22Rv1 (cell line): ENCODE data around the gene MMP20.

ENCODE experiments used
- ZFX ChIP-seq: fragments of 450-650 bp; IDR thresholded peaks from 2 replicates; pipeline ENCODE4 v1.6.1; 2017; ENCODE audit warnings: antibody characterized with exemption, borderline replicate concordance
- TF ChIP-seq, protein P1 (sequence below): fragments of 450-650 bp; IDR thresholded peaks from 2 replicates; pipeline ENCODE4 v1.5.1; 2017; ENCODE audit warnings: mild to moderate bottlenecking

DNA sequence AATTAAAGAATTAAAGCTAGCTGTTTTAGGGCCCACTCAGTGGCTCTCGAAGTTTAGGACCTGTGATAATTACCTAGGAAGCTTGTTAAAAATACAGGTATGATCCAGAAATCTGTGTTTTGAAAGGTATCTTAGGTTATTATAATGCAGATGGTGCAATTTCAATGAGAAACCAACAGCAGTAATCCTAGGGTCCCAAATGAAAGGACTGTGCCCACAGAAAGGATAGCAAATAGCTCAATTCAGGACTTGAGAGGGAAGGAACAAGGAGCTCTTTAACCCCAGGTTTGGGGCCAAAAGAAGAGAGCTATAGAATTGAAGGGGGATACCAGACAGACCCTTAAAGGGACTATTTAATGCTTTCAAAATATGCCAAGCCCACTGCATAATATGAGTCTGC is 11.7 kb downstream of the MMP20 start:
- TF ChIP-seq, protein P1, sequence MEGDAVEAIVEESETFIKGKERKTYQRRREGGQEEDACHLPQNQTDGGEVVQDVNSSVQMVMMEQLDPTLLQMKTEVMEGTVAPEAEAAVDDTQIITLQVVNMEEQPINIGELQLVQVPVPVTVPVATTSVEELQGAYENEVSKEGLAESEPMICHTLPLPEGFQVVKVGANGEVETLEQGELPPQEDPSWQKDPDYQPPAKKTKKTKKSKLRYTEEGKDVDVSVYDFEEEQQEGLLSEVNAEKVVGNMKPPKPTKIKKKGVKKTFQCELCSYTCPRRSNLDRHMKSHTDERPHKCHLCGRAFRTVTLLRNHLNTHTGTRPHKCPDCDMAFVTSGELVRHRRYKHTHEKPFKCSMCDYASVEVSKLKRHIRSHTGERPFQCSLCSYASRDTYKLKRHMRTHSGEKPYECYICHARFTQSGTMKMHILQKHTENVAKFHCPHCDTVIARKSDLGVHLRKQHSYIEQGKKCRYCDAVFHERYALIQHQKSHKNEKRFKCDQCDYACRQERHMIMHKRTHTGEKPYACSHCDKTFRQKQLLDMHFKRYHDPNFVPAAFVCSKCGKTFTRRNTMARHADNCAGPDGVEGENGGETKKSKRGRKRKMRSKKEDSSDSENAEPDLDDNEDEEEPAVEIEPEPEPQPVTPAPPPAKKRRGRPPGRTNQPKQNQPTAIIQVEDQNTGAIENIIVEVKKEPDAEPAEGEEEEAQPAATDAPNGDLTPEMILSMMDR = no peak
- no peak for TF ChIP-seq ZFX
